HS-5 (cell line): ENCODE data around the gene YWHAB.

ENCODE experiments used
- DNase-seq: peaks from one replicate; pipeline ENCODE4 v3.0.0-alpha.2; 2012; ENCODE audit warnings: low read depth

YWHAB gene

GRCh38 chr20:44954211-44954610 is 68.7 kb downstream of the YWHAB start:
- DNase-seq: no peak

DNA sequence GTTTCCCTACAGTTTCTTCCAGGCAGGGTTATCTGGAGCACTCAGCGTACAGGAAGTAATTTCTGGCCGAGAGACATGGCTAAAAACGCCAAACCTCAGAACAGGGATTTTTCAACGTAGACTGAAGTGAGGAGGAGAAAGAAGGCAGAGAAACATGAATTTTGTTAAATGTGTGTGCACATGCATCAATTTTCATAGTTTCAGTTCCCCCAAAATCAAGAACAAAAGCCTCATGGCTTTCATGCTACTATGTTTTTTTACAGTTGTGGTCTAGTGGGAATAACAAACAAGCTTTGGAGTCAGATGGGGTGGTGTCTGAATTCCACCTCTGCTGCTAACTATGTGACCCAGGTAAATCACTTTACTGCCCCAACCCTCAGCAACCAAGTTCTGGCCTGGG is 69.8 kb downstream of the YWHAB start:
- DNase-seq: no peak

- no peak for DNase-seq
These were observed 70.9 kb downstream of the YWHAB start for GRCh38 chr20:44956410-44956809.
